HEK293 (cell line): ENCODE measurements around the gene ALOX15.

Source experiments
- CTCF ChIA-PET: fragments of 350-600 bp; formaldehyde crosslinking; extraction: SDS; loops from one replicate; lab custom pipeline; 2021; ENCODE audit warnings: antibody characterized with exemption; lab: Yijun Ruan, JAX
- POLR2A ChIA-PET: fragments of 300-600 bp; formaldehyde crosslinking; extraction: SDS; loops from one replicate; lab custom pipeline; 2020; ENCODE audit warnings: antibody characterized with exemption, inconsistent platforms; lab: Yijun Ruan, JAX
- H3K27ac ChIP-seq: fragments of 200-500 bp; sonication (Bioruptor generic); 2 replicates; pipeline ENCODE4 v1.5.1; 2014; ENCODE audit warnings: low read depth, low read length, control low read depth, inconsistent platforms; ENCODE audit errors: extremely low read depth
- H3K36me3 ChIP-seq, 2 experiments: fragments of 200-500 bp in 1 of 2; sonication (Bioruptor generic) in 1 of 2; 1 replicate in 1 of 2; 2 replicates in 1 of 2; pipeline ENCODE4 v1.5.1; 2014 to 2017; ENCODE audit warnings: inconsistent platforms in 2 of 2, low read length in 2 of 2; ENCODE audit not compliant: control insufficient read depth in 2 of 2, insufficient read depth in 1 of 2
- H3K4me1 ChIP-seq: fragments of 200-500 bp; sonication (Bioruptor generic); 2 replicates; pipeline ENCODE4 v1.5.1; 2014; ENCODE audit warnings: mild to moderate bottlenecking, low read length, inconsistent platforms; ENCODE audit not compliant: control insufficient read depth, insufficient read depth
- H3K4me3 ChIP-seq: 2 replicates; pipeline ENCODE4 v1.5.1; 2011; ENCODE audit warnings: low read depth, mild to moderate bottlenecking, control low read depth, low read length, moderate library complexity
- H3K9me3 ChIP-seq: fragments of 200-500 bp; sonication (Bioruptor generic); 2 replicates; pipeline ENCODE4 v1.5.1; 2014; ENCODE audit warnings: low read depth, low read length, inconsistent platforms; ENCODE audit not compliant: control insufficient read depth, insufficient read depth
- GLIS1 ChIP-seq: fragments of 450-650 bp; formaldehyde crosslinking; IDR thresholded peaks from 2 replicates; pipeline ENCODE4 v1.5.1; 2016; ENCODE audit warnings: missing biosample characterization, missing genetic modification characterization
- GLIS2 ChIP-seq: fragments of 450-650 bp; formaldehyde crosslinking; IDR thresholded peaks from 2 replicates; pipeline ENCODE4 v1.5.1; 2016; ENCODE audit warnings: missing biosample characterization, missing genetic modification characterization
- ZBTB48 ChIP-seq: fragments of 450-650 bp; formaldehyde crosslinking; IDR thresholded peaks from 2 replicates; pipeline ENCODE4 v1.5.1; 2016; ENCODE audit warnings: missing biosample characterization, missing genetic modification characterization
- ZBTB8A ChIP-seq: fragments of 450-650 bp; formaldehyde crosslinking; IDR thresholded peaks from 2 replicates; pipeline ENCODE4 v1.5.1; 2016; ENCODE audit warnings: missing biosample characterization, missing genetic modification characterization
- ZFP3 ChIP-seq: fragments of 450-650 bp; formaldehyde crosslinking; IDR thresholded peaks from 2 replicates; pipeline ENCODE4 v1.5.1; 2016; ENCODE audit warnings: low read depth, missing biosample characterization, missing genetic modification characterization
- ZIC2 ChIP-seq: fragments of 450-650 bp; formaldehyde crosslinking; IDR thresholded peaks from 2 replicates; pipeline ENCODE4 v1.5.1; 2016; ENCODE audit warnings: missing biosample characterization, missing genetic modification characterization
- ZNF266 ChIP-seq: fragments of 450-650 bp; formaldehyde crosslinking; IDR thresholded peaks from 2 replicates; pipeline ENCODE4 v1.5.1; 2016; ENCODE audit warnings: missing biosample characterization, missing genetic modification characterization, low read depth
- ZNF354C ChIP-seq: fragments of 450-650 bp; formaldehyde crosslinking; IDR thresholded peaks from 2 replicates; pipeline ENCODE4 v1.5.1; 2016; ENCODE audit warnings: missing biosample characterization, missing genetic modification characterization, low read depth, borderline replicate concordance
- ZSCAN23 ChIP-seq: fragments of 450-650 bp; formaldehyde crosslinking; IDR thresholded peaks from 2 replicates; pipeline ENCODE4 v1.5.1; 2016; ENCODE audit warnings: missing biosample characterization, missing genetic modification characterization
- TF ChIP-seq, protein P1 (sequence below): fragments of 450-650 bp; formaldehyde crosslinking; IDR thresholded peaks from 2 replicates; pipeline ENCODE4 v1.5.1; 2016; ENCODE audit warnings: missing biosample characterization, missing genetic modification characterization
- TF ChIP-seq, protein P2 (sequence below): fragments of 450-650 bp; formaldehyde crosslinking; IDR thresholded peaks from 2 replicates; pipeline ENCODE4 v1.5.1; 2017; ENCODE audit warnings: missing biosample characterization, missing genetic modification characterization
- TF ChIP-seq, protein P3 (sequence below): fragments of 450-650 bp; formaldehyde crosslinking; IDR thresholded peaks from 2 replicates; pipeline ENCODE4 v1.5.1; 2016; ENCODE audit warnings: missing biosample characterization, missing genetic modification characterization
- TF ChIP-seq, protein P4 (sequence below): fragments of 450-650 bp; formaldehyde crosslinking; IDR thresholded peaks from 2 replicates; pipeline ENCODE4 v1.5.1; 2017; ENCODE audit warnings: missing biosample characterization, missing genetic modification characterization

The ALOX15 gene

DNA sequence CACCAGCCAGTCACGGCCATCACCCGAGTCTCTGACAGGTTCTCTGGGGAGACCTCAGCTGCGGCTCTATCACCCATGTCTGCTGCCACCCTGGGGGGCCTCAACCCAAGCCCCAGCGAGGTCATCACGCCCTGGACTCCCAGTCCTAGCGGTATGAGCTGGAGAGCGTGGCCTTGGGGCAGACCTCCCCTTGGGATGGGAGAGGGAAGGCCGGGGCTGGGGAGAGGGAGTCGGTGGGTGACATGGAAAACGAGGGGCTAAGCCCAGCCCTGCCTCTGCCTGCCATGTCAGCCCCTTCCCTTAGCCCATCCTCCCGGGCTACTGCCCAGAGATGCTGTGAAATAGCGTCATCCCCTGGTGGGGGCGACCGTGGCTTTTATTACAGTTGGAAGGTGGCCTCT is 48.5 kb downstream of the ALOX15 start:
- CTCF ChIA-PET, result interaction anchor here (7.8 kb wide), 1 partner anchor 26 kb away, joined by 58 read pairs; no protein-coding TSS in a partner anchor
- Histone ChIP-seq H3K27ac (no peak overlapping the region), H3K9me3 (no peaks in the 10 kb centered on the region), H3K36me3 (no peaks in the 10 kb centered on the region), H3K4me1 (no peaks in the 10 kb centered on the region), H3K4me3 (no peak overlapping the region)
- TF ChIP-seq GLIS1 (tag by site-specific recombination), result peak; percentile 85
- no peak for TF ChIP-seq ZNF354C
- TF ChIP-seq GLIS2 (tag by site-specific recombination), result 0 out of 2 replicates have a peak, but pooled peaks have one; percentile 26
- TF ChIP-seq, protein P1, sequence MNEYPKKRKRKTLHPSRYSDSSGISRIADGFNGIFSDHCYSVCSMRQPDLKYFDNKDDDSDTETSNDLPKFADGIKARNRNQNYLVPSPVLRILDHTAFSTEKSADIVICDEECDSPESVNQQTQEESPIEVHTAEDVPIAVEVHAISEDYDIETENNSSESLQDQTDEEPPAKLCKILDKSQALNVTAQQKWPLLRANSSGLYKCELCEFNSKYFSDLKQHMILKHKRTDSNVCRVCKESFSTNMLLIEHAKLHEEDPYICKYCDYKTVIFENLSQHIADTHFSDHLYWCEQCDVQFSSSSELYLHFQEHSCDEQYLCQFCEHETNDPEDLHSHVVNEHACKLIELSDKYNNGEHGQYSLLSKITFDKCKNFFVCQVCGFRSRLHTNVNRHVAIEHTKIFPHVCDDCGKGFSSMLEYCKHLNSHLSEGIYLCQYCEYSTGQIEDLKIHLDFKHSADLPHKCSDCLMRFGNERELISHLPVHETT (tag by site-specific recombination), result no peak
- TF ChIP-seq, protein P2, sequence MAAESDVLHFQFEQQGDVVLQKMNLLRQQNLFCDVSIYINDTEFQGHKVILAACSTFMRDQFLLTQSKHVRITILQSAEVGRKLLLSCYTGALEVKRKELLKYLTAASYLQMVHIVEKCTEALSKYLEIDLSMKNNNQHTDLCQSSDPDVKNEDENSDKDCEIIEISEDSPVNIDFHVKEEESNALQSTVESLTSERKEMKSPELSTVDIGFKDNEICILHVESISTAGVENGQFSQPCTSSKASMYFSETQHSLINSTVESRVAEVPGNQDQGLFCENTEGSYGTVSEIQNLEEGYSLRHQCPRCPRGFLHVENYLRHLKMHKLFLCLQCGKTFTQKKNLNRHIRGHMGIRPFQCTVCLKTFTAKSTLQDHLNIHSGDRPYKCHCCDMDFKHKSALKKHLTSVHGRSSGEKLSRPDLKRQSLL (tag by site-specific recombination), result peak; percentile 45; the same call in 1 of the 2 replicates
- peak; percentile 47 for TF ChIP-seq ZIC2 (tag by site-specific recombination)
- peak; percentile 31; the same call in 1 of the 2 replicates for TF ChIP-seq ZBTB8A (tag by site-specific recombination)
- POLR2A ChIA-PET, result no interaction called here

DNA sequence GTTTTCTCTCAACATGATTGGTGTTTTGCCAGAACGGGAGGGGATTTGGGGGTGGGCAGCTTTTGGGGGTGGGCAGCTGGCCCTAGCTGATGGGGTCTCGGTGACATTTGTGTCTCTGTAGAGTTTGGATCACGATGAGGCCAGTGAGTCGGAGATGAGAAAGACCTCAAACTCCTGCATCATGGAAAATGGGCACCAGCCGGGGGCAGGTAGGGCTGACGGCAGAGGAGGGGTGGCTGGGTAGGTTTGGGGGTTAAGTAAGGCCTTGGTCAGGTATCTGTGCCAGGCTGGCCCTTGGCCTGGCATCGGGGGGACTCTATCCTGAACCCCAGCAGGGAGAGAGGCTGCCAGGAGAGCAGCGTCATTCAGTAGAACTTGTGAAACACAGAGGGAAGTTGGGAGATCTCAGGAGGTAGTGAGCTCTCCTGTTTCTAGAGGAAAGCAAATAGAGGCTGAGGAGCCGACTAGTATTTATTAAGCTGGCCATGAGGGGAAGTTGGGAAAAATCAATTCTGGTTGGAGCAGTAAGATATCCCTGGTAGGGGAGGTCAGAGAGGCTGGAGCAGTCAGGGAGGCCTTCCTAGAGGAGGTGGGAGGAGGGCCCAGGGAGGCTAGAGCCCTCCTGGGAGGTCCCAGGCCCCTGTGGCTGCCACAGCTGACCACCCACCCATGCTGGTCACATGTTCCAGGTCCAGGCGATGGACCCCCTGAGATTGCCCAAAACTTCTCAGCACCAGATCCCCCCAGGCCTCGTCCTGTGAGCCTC is 49.1 kb downstream of the ALOX15 start:
- H3K4me1 ChIP-seq, result no peaks in the 10 kb centered on the region
- H3K9me3 ChIP-seq, result no peaks in the 10 kb centered on the region
- H3K36me3 ChIP-seq, result no peaks in the 10 kb centered on the region
- POLR2A ChIA-PET, result no interaction called here
- no peak for TF ChIP-seq ZNF266 (tag by site-specific recombination)
- no peak for TF ChIP-seq ZFP3 (tag by site-specific recombination)
- no peak for TF ChIP-seq ZNF354C
- TF ChIP-seq ZBTB48 (tag by site-specific recombination), result no peak
- TF ChIP-seq ZSCAN23 (tag by site-specific recombination), result no peak
- TF ChIP-seq, protein P3, sequence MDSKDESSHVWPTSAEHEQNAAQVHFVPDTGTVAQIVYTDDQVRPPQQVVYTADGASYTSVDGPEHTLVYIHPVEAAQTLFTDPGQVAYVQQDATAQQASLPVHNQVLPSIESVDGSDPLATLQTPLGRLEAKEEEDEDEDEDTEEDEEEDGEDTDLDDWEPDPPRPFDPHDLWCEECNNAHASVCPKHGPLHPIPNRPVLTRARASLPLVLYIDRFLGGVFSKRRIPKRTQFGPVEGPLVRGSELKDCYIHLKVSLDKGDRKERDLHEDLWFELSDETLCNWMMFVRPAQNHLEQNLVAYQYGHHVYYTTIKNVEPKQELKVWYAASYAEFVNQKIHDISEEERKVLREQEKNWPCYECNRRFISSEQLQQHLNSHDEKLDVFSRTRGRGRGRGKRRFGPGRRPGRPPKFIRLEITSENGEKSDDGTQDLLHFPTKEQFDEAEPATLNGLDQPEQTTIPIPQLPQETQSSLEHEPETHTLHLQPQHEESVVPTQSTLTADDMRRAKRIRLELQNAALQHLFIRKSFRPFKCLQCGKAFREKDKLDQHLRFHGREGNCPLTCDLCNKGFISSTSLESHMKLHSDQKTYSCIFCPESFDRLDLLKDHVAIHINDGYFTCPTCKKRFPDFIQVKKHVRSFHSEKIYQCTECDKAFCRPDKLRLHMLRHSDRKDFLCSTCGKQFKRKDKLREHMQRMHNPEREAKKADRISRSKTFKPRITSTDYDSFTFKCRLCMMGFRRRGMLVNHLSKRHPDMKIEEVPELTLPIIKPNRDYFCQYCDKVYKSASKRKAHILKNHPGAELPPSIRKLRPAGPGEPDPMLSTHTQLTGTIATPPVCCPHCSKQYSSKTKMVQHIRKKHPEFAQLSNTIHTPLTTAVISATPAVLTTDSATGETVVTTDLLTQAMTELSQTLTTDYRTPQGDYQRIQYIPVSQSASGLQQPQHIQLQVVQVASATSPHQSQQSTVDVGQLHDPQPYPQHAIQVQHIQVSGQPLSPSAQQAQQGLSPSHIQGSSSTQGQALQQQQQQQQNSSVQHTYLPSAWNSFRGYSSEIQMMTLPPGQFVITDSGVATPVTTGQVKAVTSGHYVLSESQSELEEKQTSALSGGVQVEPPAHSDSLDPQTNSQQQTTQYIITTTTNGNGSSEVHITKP, result no peak
- TF ChIP-seq, protein P4, sequence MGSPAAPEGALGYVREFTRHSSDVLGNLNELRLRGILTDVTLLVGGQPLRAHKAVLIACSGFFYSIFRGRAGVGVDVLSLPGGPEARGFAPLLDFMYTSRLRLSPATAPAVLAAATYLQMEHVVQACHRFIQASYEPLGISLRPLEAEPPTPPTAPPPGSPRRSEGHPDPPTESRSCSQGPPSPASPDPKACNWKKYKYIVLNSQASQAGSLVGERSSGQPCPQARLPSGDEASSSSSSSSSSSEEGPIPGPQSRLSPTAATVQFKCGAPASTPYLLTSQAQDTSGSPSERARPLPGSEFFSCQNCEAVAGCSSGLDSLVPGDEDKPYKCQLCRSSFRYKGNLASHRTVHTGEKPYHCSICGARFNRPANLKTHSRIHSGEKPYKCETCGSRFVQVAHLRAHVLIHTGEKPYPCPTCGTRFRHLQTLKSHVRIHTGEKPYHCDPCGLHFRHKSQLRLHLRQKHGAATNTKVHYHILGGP (tag by site-specific recombination), result no peak
- no peak overlapping the region for H3K4me3 ChIP-seq
- CTCF ChIA-PET, result interaction anchor here (0.9 to 7.8 kb wide), 2 partner anchors 8 to 25 kb away, joined by 3 to 58 read pairs; no protein-coding TSS in a partner anchor
- H3K27ac ChIP-seq, result no peak overlapping the region
